HuH-7 (cell line): ENCODE results near the gene CFAP157.

ENCODE experiments used
- DNase-seq: peaks from one replicate; pipeline ENCODE4 v3.0.0; 2011; ENCODE audit warnings: low spot score

The CFAP157 gene

GRCh38 chr9:127693143-127693542 lies 13.6 kb upstream of the CFAP157 start:
- DNase-seq = no peak

DNA sequence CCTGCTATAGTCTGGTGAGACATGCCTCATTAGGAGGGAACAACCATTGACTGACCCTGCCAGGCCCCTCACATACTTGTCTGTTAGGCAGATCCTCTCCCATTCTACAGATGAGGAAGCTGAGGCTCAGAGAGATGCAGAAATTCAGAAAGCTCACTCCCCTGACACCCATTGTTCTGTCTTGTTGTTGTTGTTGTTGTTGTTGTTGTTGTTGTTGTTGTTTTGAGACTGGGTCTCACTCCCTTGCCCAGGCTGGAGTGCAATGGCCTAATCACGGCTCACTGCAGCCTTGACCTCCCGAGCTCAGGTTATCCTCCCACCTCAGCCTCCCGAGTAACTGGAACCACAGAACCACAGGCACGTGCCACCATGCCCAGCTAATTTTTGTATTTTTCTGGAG lies 13.1 kb upstream of the CFAP157 start:
- no peak for DNase-seq

GRCh38 chr9:127694890-127695720 lies 11.7 kb upstream of the CFAP157 start:
- no peak for DNase-seq

GRCh38 chr9:127697575-127697974 lies 9.2 kb upstream of the CFAP157 start:
- no peak for DNase-seq

GRCh38 chr9:127698386-127698785 lies 8.4 kb upstream of the CFAP157 start:
- DNase-seq = no peak

DNA sequence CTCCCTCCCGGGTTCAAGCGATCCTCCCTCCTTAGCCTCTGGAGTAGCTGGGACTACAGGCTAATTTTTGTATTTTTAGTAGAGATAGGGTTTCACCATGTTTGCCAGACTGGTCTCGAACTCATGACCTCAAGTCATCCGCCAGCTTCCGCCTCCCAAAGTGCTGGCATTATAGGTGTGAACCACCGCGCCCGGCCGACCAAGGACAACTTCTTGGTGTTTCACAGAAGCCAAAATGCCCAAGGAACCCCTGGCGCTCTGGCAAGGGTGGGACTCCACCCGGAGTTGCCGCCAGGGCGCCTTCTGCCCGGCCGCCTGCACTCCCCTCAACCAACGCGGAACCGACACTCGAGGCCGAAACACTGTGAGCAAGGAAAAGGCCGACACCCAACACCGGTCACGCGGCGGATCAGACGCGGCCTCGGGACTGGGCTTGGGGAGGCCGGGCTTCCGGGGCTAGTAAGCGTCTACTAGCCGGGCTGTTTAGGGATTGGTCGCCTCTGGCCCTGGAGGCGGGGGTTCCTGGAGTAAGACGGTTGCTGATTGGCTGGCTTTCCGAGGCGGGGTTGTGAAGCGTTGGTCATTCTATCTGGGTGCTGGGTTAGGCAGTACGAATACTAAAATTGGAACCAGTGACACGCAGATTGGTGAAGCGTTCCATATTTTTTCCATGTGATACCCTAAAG lies 7.7 kb upstream of the CFAP157 start:
- DNase-seq = peak; percentile 99

GRCh38 chr9:127700140-127700539 lies 6.6 kb upstream of the CFAP157 start:
- DNase-seq = no peak

DNA sequence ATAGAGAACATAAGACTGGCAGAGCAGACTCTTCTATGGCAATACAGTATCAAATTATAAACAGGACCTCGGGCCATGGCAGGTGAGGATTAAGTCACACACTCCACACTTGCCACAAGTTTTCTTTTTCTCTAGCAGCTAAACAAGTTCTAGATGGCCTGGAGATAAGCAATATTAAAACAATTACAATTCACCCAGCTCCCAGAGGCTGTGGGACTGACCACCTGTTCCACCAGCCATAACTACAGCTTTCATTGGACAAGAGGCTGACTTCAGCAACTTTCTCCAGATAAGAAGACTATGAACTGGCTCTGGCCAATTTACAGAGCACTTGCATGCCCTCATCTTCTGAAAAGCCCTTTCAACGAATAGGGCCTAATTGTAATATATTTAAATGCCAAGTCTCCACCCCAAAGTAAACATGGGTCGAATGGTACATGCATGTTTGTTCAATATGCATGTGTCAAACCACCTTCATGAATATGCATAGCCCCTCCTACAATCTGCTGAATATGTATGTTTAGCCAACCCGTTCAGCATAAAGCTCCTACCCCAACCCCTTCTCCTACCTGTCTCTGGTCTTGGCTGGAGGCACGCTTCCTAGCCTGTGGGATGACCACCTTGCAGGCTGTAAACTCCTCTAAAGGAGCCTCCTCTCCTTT lies 6.1 kb upstream of the CFAP157 start:
- DNase-seq = no peak

DNA sequence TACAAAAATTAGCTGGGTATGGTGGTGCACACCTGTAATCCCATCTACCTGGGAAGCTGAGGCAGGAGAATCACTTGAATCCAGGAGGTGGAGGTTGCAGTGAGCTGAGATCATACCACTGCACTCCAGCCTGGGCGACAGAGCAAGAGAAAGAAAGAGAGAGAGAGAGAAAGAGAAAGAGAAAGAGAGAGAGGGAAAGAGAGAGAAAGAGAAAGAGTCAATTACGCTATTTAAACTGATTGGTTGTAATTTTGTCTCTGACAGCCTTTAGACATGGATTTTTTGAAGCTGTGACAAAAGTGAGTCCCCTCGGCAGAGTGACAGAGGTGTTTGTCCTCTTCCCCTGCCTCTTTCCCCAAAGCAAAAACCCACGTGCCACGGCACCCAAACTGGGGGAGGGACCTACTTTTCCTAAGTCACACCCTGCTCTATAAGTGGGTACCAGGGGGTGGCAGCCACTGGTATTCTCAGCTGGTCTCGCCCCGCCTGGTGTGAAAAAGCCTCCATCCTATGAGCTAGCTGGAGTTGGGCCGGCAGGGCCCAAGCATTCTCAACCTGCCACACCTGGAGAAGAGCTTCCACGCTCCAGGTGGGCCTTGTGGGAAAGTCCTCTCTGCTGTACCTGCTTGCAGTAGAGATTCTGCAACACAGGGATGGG lies 3.4 kb upstream of the CFAP157 start:
- DNase-seq = no peak

GRCh38 chr9:127705577-127706379 lies 1.0 kb upstream of the CFAP157 start:
- no peak for DNase-seq

DNA sequence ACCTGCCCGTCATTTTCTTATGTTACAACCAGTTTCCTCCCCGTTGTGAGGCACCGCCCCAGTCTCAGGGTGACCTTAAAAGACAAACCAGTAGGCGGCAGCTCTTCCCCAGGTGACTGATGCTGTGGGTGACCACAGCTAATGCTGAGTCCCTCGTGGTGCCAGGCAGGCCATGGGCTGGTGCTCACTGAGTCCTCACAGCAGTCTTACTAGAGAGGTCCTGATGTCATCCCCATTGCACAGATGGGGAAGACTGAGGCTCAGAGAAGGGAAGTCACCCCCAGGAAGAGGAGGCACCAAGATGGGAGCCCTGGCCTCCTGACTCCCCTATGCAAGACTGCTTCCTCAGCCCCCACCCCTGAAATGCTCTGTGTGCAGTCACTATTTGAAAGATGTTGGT lies 978 bp downstream of the CFAP157 start:
- no peak for DNase-seq

DNA sequence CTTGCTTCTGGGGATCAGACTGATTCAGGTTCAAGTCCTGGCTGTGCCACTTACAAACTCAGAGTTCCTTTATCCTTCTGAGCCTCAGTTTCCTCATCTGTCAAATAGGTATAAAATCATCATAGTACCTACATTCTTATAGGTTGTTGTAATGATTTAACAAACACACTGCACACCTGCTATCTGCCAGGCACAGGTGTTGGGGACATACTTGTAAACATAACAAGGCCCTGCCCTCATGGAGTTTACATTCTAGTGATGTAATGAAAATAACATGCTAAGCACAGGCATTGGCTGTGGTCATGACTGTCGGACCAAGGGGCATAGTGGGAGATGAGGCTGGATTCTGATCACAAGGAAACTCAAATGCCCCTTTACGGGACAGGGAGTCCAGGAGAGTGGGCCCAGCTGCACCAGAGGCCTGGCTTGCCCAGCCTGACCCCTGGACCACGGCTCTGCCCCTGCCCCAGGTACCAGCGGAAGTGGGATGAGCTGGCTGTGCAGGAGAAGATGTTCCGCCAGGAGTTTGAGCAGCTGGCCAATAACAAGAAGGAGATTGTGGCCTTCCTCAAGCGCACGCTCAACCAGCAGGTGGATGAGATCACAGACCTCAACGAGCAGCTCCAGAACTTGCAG lies 2.3 kb downstream of the CFAP157 start:
- DNase-seq = no peak

DNA sequence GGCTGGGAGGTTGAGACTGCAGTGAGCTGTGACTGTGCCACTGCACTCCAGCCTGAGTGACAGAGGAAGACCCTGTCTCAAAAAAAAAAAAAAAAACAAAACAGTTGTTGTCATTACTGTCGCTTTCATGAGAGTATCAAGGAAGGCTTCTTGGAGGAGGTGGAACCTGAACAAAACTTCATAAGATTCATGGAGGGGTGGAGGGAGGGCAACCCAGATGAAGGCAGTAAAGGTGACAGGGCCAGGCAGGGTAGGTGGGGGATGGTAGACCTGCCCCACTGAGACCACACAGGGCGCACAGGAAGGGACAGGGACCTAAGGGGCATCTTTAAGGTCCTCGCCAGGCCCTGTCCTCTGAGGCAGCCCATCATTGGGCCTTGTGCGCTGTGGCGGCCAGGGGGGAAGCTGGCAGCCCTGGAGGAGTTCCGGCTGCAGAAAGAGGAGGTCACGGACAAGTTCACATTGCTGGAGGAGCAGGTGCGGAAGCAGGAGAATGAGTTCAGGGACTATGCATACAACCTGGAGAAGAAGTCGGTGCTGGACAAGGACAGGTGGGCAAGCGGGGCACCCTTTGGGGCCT lies 3.5 kb downstream of the CFAP157 start:
- DNase-seq = no peak

GRCh38 chr9:127711226-127711701 lies 4.5 kb downstream of the CFAP157 start:
- no peak for DNase-seq

GRCh38 chr9:127711831-127712274 lies 5.1 kb downstream of the CFAP157 start:
- no peak for DNase-seq

GRCh38 chr9:127712371-127712770 lies 5.6 kb downstream of the CFAP157 start:
- DNase-seq = no peak

DNA sequence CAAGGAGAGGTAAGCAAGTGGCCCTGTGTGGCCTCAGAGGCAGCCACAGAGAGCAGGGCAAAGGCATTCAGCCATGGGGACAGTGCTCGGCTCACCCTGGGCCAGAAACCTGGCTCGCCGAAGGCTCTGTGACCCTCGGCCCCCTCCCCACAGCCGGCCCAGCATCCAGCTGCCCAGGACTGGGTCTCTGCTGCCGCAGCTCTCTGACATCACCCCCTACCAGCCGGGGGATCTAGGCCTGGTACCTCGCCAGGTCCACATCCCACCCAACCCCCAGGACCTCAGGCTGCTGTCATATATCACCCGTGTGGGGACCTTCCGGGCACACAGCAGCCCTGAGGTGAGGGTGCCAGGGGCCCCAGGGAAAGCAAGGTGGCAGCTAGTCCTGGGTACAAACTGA lies 6.1 kb downstream of the CFAP157 start:
- DNase-seq = no peak

DNA sequence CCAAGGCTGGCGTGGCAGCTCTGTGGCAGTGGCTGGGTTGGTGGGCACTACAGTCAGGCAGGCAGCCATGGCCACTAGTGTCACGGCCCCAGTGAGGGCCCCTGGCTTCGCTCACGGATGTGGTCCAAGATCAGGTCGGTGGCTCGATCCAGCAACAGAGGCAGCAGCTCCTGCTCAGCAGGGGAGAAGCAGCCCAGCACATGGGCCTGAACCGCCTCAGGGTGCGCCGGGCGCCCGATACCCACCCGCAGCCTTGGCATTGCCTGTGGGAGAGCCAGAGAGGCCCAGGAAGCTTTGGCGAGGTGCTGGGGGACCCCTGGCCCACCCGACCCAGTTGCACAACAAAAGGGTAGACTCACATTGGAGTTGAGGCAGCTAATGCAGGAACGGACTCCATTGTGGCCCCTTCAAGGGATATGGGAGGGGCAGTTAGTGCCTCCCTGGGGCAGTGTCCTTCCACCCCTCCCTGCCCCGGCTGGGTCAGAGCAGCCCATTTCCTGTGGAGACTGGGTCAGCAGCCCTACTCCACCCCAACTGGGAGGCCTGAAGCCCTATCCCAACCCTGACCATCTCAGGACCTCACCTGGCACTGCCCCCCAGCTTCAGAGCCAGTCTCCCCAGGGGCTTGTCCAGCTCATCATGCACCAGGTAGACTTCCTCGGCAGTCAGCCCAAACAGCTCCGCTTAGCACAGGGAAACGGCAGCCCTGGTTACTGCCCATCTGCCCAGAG lies 7.4 kb downstream of the CFAP157 start:
- DNase-seq = no peak

DNA sequence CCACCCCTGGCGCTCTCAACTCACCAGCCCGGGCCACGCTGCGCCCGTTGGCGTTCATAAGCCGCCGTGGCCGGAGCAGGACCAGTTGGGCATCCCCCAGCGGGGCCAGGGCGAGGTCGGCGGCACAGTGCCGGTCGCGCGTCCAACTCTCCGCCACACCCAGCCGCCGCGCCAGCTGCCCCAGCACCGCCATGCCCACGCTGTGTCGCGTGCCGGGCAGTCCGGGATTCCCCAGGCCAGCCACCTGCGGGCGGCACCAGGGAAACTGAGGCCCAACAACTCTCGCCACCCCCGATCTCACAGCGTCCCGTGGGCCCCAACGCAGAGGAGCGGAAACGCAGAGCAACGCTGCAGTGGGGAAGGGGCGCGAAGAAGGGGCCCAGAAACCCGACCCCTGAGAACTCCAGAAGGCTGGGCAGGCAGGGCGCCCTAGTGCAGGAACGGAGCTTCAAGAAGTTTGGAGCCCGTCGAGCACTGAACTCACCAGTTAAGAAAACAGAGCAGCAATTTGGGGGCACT lies 8.2 kb downstream of the CFAP157 start:
- DNase-seq = no peak
